ENCODE measurements around the gene CFAP74.
"Not testable (repeated sequence)": the region's sequence is repeated elsewhere in the genome, so short reads cannot be mapped to it uniquely, and the experiment has no call there.

CFAP74 gene

DNA sequence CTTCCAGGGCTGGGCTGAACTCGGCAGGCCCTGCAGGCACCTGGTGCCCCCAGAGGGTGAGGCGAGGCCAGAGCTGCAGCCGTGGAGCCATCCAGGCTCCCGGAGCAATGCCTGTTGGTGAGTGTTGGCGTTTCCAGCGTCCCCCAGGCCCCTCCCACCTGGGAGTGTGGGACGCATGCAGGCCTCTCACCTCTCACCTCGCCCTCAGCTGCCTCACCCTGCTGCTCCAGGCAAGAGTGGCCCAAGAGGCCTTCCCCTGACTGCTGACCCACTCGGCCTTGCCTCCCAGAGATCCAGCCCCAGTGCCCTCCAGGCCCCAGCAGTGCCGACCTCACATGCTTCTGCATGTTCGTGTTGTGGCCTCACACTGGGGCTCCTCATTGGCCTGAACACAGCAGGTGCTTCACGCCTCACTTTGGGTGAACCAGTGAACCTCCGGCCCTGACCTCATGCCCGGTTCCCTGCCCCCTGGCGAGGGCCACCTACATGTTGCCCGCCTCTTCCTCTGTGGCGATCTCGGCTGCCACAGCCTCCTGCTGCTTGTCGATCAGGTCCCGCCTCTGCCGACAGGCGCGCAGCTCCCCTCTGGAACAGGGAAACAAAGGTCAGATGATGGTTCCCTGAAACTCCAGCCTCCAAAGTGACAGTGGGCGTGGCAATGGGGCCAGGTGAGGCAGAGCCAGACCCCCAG, 17.0 kb downstream of the CFAP74 start:
- DNase-seq: no peak

DNA sequence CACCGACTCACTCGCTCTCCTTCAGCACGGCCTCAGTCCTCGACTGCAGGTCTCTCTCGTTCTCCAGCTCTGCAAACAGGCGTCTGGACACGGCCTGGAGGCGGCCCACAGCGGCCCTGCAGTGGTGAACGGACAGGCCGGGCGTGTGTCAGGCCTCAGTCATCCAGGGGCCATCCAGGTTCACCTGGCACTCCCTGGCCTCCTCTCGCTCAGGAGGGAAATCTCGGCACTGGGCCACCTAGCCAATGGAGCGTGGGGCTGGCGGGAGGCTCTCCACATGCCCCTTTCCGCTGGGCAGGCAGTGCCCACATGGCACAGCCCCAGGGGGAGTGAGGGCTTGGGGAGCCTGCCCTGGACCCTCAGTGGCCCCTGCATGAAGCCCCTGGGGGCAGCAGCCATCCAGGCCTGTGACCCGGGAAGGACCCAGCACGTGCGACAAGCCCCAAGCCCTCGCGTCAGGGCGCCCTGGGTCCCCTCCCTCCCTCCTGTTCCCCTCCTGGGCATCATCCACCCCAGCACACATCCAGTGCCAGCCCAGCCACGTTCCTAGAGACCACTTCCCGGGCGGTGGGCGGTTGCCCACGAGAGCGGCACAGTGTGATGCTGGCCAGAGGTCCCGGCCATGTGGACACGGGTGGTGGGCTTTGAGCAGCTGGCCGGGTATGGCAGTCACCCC, 18.1 kb downstream of the CFAP74 start:
- no peak for DNase-seq

DNA sequence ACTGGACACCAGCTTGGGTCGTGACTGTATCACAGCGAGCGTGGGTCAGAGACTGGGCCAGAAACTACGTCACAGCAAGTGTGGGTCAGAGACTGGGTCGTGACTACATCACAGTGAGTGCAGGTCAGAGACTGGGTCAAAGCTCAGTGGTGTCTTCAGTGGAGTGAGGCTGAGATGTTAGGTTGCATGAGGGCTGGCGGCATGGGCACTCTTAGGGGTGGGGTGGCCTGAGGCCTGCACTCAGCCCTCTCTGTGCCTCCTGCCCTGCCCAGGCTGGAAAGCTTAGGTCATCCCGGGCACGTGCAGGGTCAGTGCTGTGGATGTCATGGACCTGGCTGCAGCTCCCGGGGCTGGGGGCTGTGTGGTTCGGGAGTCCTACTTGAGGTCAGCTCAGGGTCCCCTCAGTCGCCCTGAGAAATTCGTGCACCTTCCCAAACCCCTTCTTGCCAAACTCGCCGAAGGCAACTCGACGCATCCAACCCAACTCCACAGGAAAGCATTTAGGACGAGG, 19.0 kb downstream of the CFAP74 start:
- DNase-seq: no peak

DNA sequence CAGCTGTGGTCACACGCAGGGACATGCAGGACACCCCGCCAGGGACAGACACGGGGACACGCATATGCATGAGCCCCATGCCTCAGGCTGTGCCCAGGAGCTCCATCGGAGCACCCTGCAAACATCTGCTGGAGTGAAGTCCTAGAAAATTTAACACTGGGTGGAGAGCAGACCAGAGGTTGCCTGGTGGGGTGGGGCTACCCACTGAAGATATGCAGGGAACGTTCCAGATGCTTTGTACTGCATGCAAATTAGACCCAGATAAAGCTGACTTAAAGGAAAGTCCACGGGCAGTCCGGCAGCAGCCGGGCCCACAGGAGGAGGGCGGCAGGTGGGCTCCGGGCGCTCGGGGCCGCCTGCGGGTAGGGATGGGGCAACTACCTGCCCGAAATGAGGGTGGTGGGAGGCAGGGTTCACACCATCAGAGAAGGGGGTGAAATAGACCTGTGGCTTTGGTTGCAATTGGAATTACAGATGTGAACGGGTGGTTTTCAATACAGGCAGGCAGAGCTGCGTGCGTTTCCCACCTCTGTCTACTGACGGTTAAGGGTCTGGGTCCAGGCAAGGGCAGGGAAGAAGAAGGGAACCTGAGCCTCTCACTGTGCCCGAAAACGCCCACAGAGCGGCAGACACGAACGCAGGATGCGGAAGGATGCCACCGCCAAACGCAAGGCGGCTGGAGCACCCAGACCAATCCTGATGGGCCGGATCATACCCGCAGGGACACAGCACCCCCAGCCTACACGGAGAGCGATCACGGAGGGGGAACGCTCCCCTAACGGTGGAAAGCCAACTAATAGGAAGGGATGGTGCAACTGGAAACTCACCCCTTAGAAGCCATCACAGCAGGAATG, 21.0 kb downstream of the CFAP74 start:
- DNase-seq: no peak

DNA sequence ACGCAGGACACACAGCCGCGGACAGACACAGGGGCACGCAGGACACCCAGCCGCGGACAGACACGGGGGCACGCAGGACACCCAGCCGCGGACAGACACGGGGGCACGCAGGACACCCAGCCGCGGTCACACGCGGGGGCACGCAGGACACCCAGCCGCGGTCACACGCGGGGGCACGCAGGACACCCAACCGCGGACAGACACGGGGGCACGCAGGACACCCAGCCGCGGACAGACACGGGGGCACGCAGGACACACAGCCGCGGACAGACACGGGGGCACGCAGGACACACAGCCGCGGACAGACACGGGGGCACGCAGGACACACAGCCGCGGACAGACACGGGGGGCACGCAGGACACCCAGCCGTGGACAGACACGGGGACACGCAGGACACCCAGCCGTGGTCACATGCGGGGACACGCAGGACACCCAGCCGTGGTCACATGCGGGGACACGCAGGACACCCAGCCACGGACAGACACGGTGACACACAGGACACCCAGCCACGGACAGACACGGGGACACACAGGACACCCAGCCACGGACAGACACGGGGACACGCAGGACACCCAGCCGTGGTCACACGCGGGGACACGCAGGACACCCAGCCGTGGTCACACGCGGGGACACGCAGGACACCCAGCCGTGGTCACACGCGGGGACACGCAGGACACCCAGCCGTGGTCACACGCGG, 21.8 kb downstream of the CFAP74 start:
- not testable (repeated sequence) for DNase-seq

DNA sequence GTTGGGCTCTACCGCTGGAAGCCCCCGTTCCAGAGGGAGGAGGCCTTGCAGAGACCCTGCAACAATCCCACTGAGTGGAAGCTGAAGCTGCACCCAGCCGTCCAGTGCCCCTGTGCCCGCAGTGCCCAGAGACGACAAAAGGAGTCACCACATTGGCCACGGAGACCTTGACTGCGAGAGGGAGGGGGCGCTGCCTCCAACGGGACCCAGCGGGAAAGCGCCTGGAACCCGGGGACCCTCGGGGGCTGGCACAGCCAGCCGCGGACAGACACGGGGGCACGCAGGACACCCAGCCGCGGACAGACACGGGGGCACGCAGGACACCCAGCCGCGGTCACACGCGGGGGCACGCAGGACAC, 22.5 kb downstream of the CFAP74 start:
- DNase-seq: no peak

DNA sequence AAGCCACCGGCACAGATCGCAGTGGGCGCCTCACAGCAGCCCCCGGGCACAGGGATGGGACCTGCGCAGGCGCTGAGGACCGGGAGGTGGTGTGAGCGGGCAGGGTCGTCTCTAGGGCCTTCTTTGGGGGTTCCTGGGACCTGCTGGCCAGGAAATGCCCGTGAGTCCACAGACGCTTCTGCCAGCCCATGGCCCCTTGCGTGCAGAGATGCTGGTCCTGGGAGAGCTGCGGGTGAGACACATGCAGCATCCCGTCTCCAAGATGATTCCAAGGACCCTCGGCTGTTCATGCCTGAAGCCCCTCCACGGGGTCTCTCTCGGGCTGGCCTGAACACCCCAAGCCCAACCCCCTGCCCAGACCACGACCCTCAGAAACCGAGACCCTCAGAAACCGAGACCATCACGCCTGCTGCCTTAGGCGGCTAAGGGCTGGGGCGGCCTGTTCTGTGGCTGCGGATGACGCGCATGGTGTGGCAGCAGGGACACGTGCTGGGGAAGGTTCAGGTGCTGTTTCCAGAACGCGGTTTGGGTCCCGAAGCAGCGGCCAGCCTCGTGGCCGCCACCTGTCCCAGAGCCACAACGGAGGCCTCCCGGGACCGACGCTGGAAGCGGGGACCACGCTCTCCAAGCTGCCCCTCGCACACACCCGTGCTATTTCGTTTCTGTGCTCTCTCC, 23.0 kb downstream of the CFAP74 start:
- DNase-seq: no peak

DNA sequence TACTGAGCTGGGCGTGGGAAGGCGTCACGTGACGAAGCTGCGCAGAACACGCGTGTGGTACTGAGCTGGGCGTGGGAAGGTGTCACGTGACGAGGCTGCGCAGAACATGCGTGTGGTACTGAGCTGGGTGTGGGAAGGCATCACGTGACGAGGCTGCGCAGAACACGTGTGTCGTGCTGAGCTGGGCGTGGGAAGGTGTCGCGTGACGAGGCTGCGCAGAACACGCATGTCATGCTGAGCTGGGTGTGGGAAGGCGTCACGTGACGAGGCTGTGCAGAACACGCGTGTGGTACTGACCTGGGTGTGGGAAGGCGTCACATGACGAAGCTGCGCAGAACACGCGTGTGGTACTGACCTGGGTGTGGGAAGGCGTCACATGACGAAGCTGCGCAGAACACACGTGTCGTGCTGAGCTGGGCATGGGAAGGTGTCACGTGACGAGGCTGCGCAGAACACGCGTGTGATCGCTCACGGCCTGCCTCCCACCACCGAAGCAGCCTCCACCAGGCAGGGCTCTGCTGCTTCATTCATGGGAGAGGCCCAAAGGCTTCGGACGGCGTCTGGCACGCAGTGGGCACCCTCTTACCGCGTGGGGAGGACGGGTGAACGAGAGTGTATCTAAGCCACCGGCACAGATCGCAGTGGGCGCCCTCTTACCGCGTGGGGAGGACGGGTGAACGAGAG, 24.0 kb downstream of the CFAP74 start:
- DNase-seq: no peak

DNA sequence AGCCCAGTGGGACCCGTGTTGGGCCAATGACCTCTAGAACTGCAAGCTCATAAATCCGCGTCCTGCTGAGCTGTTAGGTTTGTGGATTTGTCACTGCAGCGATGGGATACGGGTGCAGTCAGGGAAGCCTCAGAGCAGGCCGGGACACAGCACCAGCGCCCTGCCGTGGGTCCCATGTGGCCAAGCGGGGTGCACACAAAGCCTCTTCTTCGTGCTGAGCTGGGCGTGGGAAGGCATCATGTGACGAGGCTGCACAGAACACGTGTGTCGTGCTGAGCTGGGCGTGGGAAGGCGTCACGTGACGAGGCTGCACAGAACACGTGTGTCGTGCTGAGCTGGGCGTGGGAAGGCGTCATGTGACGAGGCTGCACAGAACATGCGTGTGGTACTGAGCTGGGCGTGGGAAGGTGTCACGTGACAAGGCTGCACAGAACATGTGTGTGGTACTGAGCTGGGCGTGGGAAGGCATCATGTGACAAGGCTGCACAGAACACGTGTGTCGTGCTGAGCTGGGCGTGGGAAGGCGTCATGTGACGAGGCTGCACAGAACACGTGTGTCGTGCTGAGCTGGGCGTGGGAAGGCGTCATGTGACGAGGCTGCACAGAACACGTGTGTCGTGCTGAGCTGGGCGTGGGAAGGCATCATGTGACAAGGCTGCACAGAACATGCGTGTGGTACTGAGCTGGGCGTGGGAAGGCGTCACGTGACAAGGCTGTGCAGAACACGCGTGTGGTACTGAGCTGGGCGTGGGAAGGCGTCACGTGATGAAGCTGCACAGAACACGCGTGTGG, 24.7 kb downstream of the CFAP74 start:
- DNase-seq: not testable (repeated sequence)

DNA sequence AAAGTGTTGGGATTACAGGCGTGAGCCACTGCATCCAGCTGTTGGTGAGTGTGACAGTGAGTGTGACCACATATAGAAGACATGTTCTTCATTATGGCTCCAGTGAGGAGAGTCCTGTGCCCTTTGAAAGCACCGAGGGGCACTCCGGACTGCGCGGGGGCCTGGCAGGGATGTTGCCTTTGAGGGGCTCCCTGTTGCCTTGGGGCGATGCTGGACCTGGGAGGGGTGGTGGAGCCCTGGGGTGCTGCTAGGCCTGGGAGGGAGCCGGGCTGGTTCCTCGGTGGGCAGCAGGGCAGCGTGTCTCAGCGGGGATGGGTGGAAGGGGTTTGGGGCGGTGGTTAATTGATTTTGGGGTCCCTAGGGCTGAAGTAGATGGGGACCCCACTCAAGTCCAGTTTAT, 25.5 kb downstream of the CFAP74 start:
- no peak for DNase-seq

DNA sequence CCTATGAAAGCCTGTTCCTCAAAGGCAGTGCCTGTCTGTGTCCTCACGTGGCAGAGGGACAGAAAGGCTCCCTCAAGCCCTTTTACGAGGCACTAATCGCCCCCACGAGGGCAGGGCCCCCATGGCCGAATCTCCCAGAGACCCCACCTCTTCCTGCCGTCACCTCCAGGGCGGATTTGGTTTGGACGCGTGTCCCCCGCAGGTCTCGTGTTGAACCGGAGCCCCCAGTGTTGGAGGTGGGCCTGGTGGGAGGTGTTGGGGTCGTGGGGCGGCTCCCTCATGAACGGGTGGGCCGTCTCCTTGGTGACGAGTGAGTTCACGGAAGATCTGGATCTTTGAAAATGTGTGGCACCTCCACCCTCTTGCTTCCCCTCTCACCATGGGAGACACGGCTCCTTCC, 27.6 kb downstream of the CFAP74 start:
- no peak for DNase-seq

DNA sequence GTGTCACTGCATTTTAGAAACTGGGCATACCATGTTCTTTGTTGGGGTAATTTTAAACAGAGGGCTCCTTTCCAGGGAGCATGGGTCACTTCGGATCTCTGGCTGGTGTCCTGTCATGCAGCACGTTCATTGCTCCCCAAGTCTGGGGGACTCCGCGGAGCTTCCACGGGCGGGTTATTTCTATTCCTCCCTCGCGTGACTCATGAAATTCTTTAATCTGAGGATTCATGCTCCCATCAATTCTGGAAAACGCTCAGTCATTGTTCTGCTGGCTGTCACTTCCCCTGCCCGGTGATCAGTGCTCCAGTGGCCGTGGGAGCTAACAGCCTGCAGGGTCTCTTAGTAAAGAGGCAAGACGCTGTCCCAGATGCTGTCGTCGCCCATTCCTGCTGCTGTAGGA, 28.1 kb downstream of the CFAP74 start:
- no peak for DNase-seq

DNA sequence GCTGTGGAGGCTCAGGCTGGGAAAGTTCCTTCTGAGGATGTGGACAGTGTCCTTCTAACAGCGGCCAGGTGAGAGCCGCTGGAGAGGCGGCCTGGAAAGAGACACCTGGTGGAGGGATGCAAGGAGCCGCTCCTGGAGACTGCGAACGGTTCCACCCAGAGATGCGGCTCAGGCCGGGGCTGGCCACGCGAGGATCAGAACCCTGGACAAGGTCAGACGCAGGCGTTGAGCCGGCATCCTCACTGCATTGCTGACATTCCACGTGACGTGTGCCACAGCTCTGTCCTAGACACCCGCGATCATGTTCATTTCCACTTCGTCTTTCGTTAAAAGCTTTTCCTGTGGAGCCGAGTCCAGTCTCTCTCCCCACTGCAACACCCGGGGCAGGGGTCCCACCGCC, 28.8 kb downstream of the CFAP74 start:
- DNase-seq: no peak

DNA sequence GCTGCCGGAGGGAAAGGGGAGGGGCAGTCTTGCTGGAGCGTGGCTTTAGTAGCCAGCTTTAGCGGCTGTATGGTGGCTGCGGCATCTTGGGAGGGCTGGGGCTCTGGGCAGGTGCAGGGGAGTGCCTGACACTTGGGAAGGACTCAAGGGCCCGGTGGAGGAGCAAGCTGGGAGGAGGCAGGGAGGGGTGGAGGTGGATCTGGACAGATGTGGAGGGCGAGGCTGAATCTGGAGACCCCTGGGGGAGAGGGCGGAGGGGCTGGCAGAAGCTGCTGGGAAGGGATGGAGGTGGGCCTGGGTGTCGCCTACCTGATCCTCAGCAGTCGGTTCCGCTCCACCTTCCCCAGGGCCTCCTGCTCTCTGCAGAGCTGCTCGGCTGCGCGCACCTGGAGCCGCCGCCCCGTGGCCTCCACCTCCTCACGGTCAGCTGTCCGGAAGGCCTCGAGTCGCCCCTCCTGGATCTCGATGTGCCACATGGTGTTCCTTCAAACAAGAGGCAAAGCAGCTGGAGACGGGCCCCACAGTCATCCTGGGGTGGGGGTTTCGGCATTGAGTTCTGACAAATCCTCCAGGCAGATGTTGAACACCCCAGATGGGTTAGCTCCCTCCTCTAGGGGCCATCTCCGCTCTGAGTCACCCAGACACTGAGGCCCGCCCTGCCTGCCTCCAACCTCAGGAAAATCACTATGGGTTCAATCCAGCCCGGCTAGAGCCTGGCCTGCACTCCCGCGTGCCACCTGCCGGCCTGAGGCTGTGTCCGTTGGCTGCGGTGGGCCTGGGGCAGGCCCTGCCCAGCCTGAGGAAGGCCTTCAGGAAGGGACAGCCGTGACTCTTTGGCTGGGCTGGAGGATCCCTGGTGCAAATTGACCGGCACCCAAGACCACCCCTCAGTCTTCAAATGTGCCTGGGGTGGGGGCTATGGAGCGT, 29.6 kb downstream of the CFAP74 start:
- DNase-seq: no peak

DNA sequence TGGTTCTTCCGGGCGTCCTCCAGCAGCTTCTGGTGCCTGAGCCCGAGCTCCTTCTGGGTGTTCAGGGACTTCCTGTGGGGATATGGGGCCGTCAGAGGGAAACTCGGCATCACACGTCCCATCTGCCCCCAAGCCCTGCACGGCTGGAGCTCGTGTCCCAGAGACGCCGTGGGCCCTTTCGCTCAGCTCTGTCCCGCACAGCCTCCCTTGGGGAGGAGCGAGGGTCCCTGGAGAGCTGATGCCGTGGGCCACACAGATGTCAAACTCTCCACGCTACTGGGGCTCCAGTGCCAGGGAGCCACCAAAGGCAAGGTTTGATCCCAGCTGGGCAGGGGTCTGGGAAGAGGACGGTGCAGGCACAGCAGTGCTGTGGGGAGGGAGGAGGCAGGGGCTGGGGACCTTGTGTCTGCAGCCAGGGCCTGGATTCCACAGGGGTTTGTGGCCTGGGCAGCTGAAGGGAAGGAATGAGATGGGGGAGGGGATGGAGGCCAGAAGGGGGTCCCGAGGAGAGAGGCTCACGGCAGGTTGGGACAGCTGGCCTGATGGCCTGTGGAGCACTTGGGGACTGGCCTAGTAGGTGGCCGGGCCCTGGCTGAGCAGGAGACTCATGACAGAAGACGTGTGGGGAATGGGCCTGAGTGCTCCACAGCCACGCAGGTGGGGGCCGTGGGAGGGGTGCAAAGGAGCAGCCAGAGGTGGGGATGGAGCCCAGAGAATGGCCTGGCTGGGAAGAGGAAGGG, 30.4 kb downstream of the CFAP74 start:
- DNase-seq: no peak

DNA sequence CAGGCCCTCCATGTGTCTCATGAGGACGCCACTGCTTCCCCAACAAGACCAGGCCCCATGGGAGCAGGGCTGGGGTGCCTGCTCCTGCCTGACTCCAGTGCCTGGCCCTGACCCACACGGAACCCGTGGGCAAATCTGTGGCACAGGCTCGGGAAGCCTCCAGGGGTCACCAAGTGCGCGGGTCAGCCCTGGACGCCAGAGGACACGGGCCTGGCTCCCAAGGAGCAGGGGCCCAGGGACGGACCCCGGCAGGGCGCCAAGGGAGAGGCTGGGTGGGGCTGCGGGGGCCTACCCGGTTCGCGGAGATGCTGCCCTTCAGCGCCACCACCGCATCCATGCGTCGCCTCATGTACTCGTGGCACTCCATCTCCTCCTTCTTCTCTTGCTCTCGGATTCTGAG, 31.9 kb downstream of the CFAP74 start:
- no peak for DNase-seq

DNA sequence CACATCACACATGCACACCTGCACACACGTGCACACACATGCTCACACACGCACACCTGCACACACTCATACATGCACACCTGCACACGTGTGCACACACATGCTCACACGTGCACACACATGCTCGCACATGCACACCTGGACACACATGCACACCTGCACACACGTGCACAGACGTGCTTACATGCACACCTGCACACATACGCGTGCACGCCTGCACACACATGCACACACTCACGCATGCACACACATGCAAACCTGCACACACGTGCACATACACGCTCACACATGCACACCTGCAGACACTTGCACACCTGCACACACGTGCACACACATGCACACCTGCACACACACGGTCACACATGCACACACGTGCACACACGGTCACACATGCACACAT, 32.6 kb downstream of the CFAP74 start:
- DNase-seq: no peak

DNA sequence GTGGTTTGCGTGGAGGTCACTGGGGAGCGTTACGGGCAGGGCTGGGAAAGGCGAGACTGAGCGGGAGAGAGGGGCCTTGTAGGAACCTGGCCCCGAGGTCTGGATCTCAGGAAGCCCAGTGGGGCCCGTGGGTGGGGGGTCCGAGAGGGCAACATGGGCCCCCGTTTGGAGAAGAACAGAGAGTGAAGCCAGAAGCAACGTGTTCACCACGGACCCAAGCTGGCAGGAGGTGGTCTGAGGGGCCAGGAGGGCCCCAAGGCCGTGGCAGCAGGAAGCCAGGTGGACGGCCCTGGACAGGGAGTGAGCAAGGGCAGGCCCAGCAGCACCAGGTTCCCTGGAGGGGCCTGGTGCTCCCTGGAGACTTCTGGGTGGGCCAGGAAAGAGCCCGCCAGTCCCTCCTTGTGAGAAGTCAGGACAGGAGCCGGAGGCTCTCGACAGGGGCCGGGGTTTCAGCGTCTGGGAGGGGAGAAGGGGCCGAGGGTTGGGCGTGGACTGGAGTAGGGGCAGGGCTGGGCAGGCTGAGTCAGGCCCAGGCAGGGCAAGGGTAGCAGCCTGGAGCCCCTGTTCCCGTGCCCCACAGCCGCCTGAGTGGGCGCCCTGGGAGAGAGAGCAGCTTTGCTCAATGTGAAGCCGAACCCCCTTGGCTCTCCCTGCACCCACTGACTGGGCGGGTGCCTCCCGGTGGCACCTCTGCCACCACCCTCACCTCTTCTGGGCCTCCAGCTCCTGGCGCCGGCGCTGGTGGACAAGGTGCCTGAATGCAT, 33.5 kb downstream of the CFAP74 start:
- no peak for DNase-seq
